Rectal smooth muscle tissue (tissue), 1 donor: ENCODE data around the gene P3H2.

Experiments used
- H3K27ac ChIP-seq: one replicate; pipeline ENCODE4 v1.7.0; 2013; ENCODE audit warnings: low read depth, low read length, inconsistent platforms
- H3K27me3 ChIP-seq: one replicate; pipeline ENCODE4 v1.7.0; 2013; ENCODE audit warnings: low read length; ENCODE audit not compliant: control insufficient read depth, insufficient read depth
- H3K36me3 ChIP-seq: one replicate; pipeline ENCODE4 v1.7.0; 2013; ENCODE audit warnings: low read length; ENCODE audit not compliant: control insufficient read depth, insufficient read depth
- H3K4me1 ChIP-seq: one replicate; pipeline ENCODE4 v1.7.0; 2013; ENCODE audit warnings: low read length; ENCODE audit not compliant: control insufficient read depth, insufficient read depth
- H3K4me3 ChIP-seq: one replicate; pipeline ENCODE4 v1.7.0; 2013; ENCODE audit warnings: low read length
- H3K9ac ChIP-seq: one replicate; pipeline ENCODE4 v1.7.0; 2013; ENCODE audit warnings: low read length

Gene P3H2

GRCh38 chr3:190017521-190018288 is 103.0 kb downstream of the P3H2 start:
- H3K27me3 ChIP-seq: no peaks in the 10 kb centered on the region
- H3K4me1 ChIP-seq: peaks cover 3% of the 10 kb centered on the region
- H3K4me3 ChIP-seq: no peak overlapping the region
- H3K36me3 ChIP-seq: no peaks in the 10 kb centered on the region
- no peak overlapping the region for H3K27ac ChIP-seq
- no peak overlapping the region for H3K9ac ChIP-seq

- Histone ChIP-seq H3K4me1 (peaks cover 6% of the 10 kb centered on the region), H3K27me3 (no peaks in the 10 kb centered on the region), H3K4me3 (no peak overlapping the region), H3K9ac (no peak overlapping the region), H3K36me3 (no peaks in the 10 kb centered on the region), H3K27ac (no peak overlapping the region)
Measured at GRCh38 chr3:190016966-190017365, 103.7 kb downstream of the P3H2 start.

- Histone ChIP-seq H3K27ac (no peak overlapping the region), H3K9ac (no peak overlapping the region), H3K36me3 (no peaks in the 10 kb centered on the region), H3K4me1 (peaks cover 6% of the 10 kb centered on the region), H3K4me3 (no peak overlapping the region), H3K27me3 (no peaks in the 10 kb centered on the region)
Measured at GRCh38 chr3:190014940-190015339, 105.8 kb downstream of the P3H2 start.

GRCh38 chr3:190013943-190014924 is 106.5 kb downstream of the P3H2 start:
- no peaks in the 10 kb centered on the region for H3K36me3 ChIP-seq
- H3K27me3 ChIP-seq: no peaks in the 10 kb centered on the region
- no peak overlapping the region for H3K9ac ChIP-seq
- peaks cover 6% of the 10 kb centered on the region for H3K4me1 ChIP-seq
- H3K27ac ChIP-seq: no peak overlapping the region
- H3K4me3 ChIP-seq: no peak overlapping the region

DNA sequence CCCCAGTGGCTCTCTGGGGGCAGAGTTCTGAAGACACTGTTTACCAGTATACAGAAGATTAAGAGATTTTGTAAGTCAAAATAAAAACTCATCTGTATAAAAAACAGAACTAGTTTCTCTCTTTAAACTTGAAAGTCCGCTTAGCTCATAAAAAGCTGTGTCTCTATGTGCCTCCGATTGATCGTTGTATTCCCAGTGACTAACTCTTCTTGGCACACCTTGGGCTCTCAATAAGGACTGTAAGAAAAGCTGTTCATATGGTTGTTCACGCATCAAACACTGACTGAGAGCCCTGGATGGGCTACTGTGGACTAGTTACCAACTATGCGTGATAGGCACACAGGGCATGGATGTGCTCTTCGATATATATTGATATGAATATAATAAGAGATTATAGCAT is 107.9 kb downstream of the P3H2 start:
- Histone ChIP-seq H3K36me3 (no peaks in the 10 kb centered on the region), H3K4me3 (no peak overlapping the region), H3K4me1 (peaks cover 3% of the 10 kb centered on the region), H3K27ac (no peak overlapping the region), H3K9ac (no peak overlapping the region), H3K27me3 (no peaks in the 10 kb centered on the region)

- Histone ChIP-seq H3K27me3 (no peaks in the 10 kb centered on the region), H3K36me3 (no peaks in the 10 kb centered on the region), H3K4me1 (peaks cover 3% of the 10 kb centered on the region), H3K27ac (no peak overlapping the region), H3K9ac (no peak overlapping the region), H3K4me3 (no peak overlapping the region)
Measured at GRCh38 chr3:190012314-190012782, 108.3 kb downstream of the P3H2 start.

DNA sequence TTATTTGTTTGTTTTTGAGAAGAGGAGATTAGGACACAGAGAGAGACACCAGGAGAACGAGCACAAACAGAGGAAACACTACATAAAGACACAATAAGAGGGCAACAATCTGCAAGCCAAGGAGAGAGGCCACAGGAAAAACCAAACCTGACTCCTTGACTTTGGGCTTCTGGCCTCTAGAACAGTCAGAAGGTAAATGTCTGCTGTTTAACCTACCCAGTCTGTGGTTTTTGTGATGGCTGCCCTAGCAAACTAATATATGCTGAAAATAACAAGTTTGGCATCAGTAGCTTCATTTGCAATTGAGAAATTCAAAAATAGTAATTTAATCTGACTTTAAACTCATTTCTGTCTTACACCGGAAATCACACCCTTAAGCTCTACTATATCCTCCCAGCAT is 110.2 kb downstream of the P3H2 start:
- H3K27ac ChIP-seq: no peak overlapping the region
- no peak overlapping the region for H3K4me3 ChIP-seq
- peaks cover 5% of the 10 kb centered on the region for H3K4me1 ChIP-seq
- no peaks in the 10 kb centered on the region for H3K36me3 ChIP-seq
- H3K27me3 ChIP-seq: no peaks in the 10 kb centered on the region
- no peak overlapping the region for H3K9ac ChIP-seq

DNA sequence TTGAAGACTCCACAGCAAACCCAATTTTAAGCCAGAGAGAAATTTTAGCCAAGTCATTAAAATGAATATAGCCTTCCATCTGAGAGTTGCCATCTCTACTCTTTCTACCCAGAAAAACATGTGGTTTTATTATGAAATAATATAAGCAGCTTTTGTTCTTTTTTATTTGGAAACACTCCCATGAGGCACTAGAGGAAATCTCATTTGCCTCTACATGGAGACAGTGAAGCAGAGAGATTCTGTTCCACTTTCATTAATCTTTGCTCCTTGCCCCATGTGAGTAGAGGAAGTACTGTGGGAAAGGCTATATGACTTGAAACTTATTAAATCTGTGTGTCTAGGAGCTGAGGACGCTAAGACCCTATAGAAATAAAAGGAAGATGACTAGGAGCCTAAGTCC is 111.1 kb downstream of the P3H2 start:
- Histone ChIP-seq H3K4me3 (no peak overlapping the region), H3K27ac (no peak overlapping the region), H3K4me1 (peaks cover 5% of the 10 kb centered on the region), H3K36me3 (no peaks in the 10 kb centered on the region), H3K9ac (no peak overlapping the region), H3K27me3 (no peaks in the 10 kb centered on the region)

- Histone ChIP-seq H3K27me3 (no peaks in the 10 kb centered on the region), H3K4me3 (no peak overlapping the region), H3K9ac (no peak overlapping the region), H3K36me3 (no peaks in the 10 kb centered on the region), H3K27ac (no peak overlapping the region), H3K4me1 (peaks cover 5% of the 10 kb centered on the region)
Measured at GRCh38 chr3:190008432-190008831, 112.3 kb downstream of the P3H2 start.

GRCh38 chr3:190005343-190006113 is 115.2 kb downstream of the P3H2 start:
- H3K4me1 ChIP-seq: peaks cover 2% of the 10 kb centered on the region
- H3K27ac ChIP-seq: no peak overlapping the region
- H3K36me3 ChIP-seq: no peaks in the 10 kb centered on the region
- H3K9ac ChIP-seq: no peak overlapping the region
- H3K27me3 ChIP-seq: no peaks in the 10 kb centered on the region
- no peak overlapping the region for H3K4me3 ChIP-seq

DNA sequence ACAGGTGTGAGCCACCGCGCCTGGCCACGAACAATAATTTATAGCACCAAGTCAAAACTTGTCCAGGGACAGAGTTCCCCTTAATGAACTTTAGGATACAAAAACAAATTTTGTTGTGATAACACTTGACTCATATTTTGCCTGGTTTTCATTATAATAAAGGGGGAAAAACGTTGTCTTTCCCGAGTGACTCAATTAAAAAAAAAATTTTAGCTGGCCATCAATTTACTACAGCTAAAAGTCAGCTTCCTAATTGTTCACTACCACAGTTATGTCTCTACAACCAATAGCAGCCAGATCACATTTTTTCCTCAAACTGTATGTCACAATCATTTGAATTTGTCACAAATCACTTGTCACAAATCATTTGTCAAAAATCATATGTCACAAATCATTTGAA is 116.0 kb downstream of the P3H2 start:
- Histone ChIP-seq H3K4me1 (peaks cover 4% of the 10 kb centered on the region), H3K9ac (no peak overlapping the region), H3K27ac (no peak overlapping the region), H3K36me3 (no peaks in the 10 kb centered on the region), H3K27me3 (no peaks in the 10 kb centered on the region), H3K4me3 (no peak overlapping the region)

- Histone ChIP-seq H3K4me1 (peaks cover 5% of the 10 kb centered on the region), H3K27me3 (no peaks in the 10 kb centered on the region), H3K27ac (no peak overlapping the region), H3K36me3 (no peaks in the 10 kb centered on the region), H3K9ac (no peak overlapping the region), H3K4me3 (no peak overlapping the region)
Measured at GRCh38 chr3:190003681-190004123, 117.0 kb downstream of the P3H2 start.
